ENCODE results near the gene ARHGAP6. TPM values are rescaled to one million over a fixed set of nuclear protein-coding genes. Genes with fewer than 3 reads are reported as not detected.

ARHGAP6 gene
- polyA plus RNA-seq, 3 donors, result 0.31 to 1.1 (median 0.40) TPM

GRCh38 chrX:11629593-11630211, 36.0 kb downstream of the ARHGAP6 start:
- H3K36me3 ChIP-seq (replicated peaks in 1 of 2; ENCODE audit: control insufficient read depth in 1 of 2, insufficient read depth in 2 of 2, low read length in 2 of 2), result no peaks in the 10 kb centered on the region
- no CpG with 5 or more reads among the region's 4 CpGs for WGBS (ENCODE audit: insufficient coverage)
- intact Hi-C loops (cut with micrococcal nuclease), result no loop called here

GRCh38 chrX:11628399-11628798, 37.3 kb downstream of the ARHGAP6 start:
- Histone ChIP-seq H4K20me1 (ENCODE audit: insufficient read depth, low read length) (no peaks in the 10 kb centered on the region), H3K79me2 (ENCODE audit: insufficient read depth, low read length) (no peaks in the 10 kb centered on the region), H3K9me3 (replicated peaks in 1 of 2; ENCODE audit: control insufficient read depth in 1 of 2, insufficient read depth in 1 of 2, low read length in 2 of 2) (peaks cover 0 to 4% of the 10 kb centered on the region in 2 donors), H2AFZ (ENCODE audit: insufficient read depth, low read depth, low read length, poor library complexity, severe bottlenecking) (no peak overlapping the region), H3K27me3 (ENCODE audit: control insufficient read depth in 2 of 2, insufficient read depth in 2 of 2, low read length in 2 of 2) (no peaks in the 10 kb centered on the region), H3K36me3 (replicated peaks in 1 of 2; ENCODE audit: control insufficient read depth in 1 of 2, insufficient read depth in 2 of 2, low read length in 2 of 2) (no peaks in the 10 kb centered on the region), H3K27ac (ENCODE audit: low read depth in 1 of 2, low read length in 2 of 2) (no peak overlapping the region), H3K4me2 (replicated peaks; ENCODE audit: extremely low read depth, low read length, poor library complexity, severe bottlenecking) (no peak overlapping the region), H3K9ac (ENCODE audit: insufficient read depth, low read length, poor library complexity, severe bottlenecking) (no peak overlapping the region), H3K4me3 (replicated peaks in 1 of 3; ENCODE audit: low read depth in 2 of 3, low read length in 3 of 3) (no peak overlapping the region), H3K4me1 (ENCODE audit: control insufficient read depth in 1 of 2, insufficient read depth in 2 of 2, low read length in 2 of 2) (no peaks in the 10 kb centered on the region)
- H3K27me3 Mint-ChIP-seq (ENCODE audit: low read depth in 3 of 3), result peaks cover 0 to under 1% (median 0%) of the 10 kb centered on the region in 3 donors
- H3K36me3 Mint-ChIP-seq, result no peaks in the 10 kb centered on the region
- H3K4me3 Mint-ChIP-seq, result no peak overlapping the region
- H3K4me1 Mint-ChIP-seq, result no peaks in the 10 kb centered on the region
- intact Hi-C loops (cut with micrococcal nuclease), result no loop called here
- TF ChIP-seq CTCF (IDR thresholded peaks at IDR 0.05), result no peak
- no CpG with 5 or more reads among the region's 5 CpGs for WGBS (ENCODE audit: insufficient coverage)
- DNase-seq, result no peak
- no peak overlapping the region for H3K27ac Mint-ChIP-seq
- peaks cover 0 to 9% (median 4%) of the 10 kb centered on the region in 7 donors for H3K9me3 Mint-ChIP-seq

More at GRCh38 chrX:11629593-11630211, 36.0 kb downstream of the ARHGAP6 start:
- H3K4me1 Mint-ChIP-seq, result no peaks in the 10 kb centered on the region
- no peaks in the 10 kb centered on the region for H3K36me3 Mint-ChIP-seq
- H3K4me2 ChIP-seq (replicated peaks; ENCODE audit: extremely low read depth, low read length, poor library complexity, severe bottlenecking), result no peak overlapping the region
- no peak overlapping the region for H3K27ac Mint-ChIP-seq
- DNase-seq, result no peak
- no peak overlapping the region for H3K9ac ChIP-seq (ENCODE audit: insufficient read depth, low read length, poor library complexity, severe bottlenecking)
- H2AFZ ChIP-seq (ENCODE audit: insufficient read depth, low read depth, low read length, poor library complexity, severe bottlenecking), result no peak overlapping the region
- peaks cover 0 to 4% of the 10 kb centered on the region in 2 donors for H3K9me3 ChIP-seq (replicated peaks in 1 of 2; ENCODE audit: control insufficient read depth in 1 of 2, insufficient read depth in 1 of 2, low read length in 2 of 2)
- H3K27me3 Mint-ChIP-seq (ENCODE audit: low read depth in 3 of 3), result no peaks in the 10 kb centered on the region
- H3K27ac ChIP-seq (ENCODE audit: low read depth in 1 of 2, low read length in 2 of 2), result no peak overlapping the region
- no peak overlapping the region for H3K4me3 Mint-ChIP-seq
- H4K20me1 ChIP-seq (ENCODE audit: insufficient read depth, low read length), result no peaks in the 10 kb centered on the region
- no peak for TF ChIP-seq CTCF (IDR thresholded peaks at IDR 0.05)
- H3K27me3 ChIP-seq (ENCODE audit: control insufficient read depth in 2 of 2, insufficient read depth in 2 of 2, low read length in 2 of 2), result no peaks in the 10 kb centered on the region
- no peaks in the 10 kb centered on the region for H3K79me2 ChIP-seq (ENCODE audit: insufficient read depth, low read length)
- H3K9me3 Mint-ChIP-seq, result peaks cover 0 to 7% (median 2%) of the 10 kb centered on the region in 7 donors
- no peaks in the 10 kb centered on the region for H3K4me1 ChIP-seq (ENCODE audit: control insufficient read depth in 1 of 2, insufficient read depth in 2 of 2, low read length in 2 of 2)
- H3K4me3 ChIP-seq (replicated peaks in 1 of 3; ENCODE audit: low read depth in 2 of 3, low read length in 3 of 3), result no peak overlapping the region
